Tibial nerve (tissue), 4 donors: Measurements from ENCODE around the gene LYZ.

Experiments used
- EP300 ChIP-seq, 2 donors: sonication (generic); formaldehyde crosslinking; IDR thresholded peaks; one replicate each; pipeline ENCODE4 v1.6.1; 2017; ENCODE audit warnings: antibody characterized with exemption in 2 of 2, mild to moderate bottlenecking in 1 of 2
- POLR2A ChIP-seq, 2 donors: fragments of 450-650 bp; IDR thresholded peaks; one replicate each; pipeline ENCODE4 v1.6.1; 2017; ENCODE audit warnings: antibody characterized with exemption in 2 of 2, mild to moderate bottlenecking in 2 of 2, moderate library complexity in 2 of 2
- TF ChIP-seq, protein P1 (sequence below), 5 experiments: fragments of 200-600 bp in 3 of 5; fragments of 450-650 bp in 2 of 5; sonication (generic) in 3 of 5; IDR thresholded peaks; one replicate each; pipeline ENCODE4 v1.5.1; 2016 to 2019; ENCODE audit warnings: antibody characterized with exemption in 5 of 5, mild to moderate bottlenecking in 3 of 5, moderate library complexity in 2 of 5

DNA sequence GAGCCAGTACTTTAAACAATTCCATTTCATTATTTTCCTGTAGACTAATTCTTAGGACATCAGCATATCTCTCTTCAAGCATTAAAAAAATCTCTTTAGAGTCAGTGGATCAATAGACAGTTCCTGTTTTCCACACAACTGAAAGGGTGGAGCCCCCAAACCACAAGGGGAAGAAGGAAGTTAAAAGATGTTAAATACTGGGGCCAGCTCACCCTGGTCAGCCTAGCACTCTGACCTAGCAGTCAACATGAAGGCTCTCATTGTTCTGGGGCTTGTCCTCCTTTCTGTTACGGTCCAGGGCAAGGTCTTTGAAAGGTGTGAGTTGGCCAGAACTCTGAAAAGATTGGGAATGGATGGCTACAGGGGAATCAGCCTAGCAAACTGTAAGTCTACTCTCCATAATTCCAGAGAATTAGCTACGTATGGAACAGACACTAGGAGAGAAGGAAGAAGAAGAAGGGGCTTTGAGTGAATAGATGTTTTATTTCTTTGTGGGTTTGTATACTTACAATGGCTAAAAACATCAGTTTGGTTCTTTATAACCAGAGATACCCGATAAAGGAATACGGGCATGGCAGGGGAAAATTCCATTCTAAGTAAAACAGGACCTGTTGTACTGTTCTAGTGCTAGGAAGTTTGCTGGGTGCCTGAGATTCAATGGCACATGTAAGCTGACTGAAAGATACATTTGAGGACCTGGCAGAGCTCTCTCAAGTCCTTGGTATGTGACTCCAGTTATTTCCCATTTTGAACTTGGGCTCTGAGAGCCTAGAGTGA lies at the start of gene LYZ:
- TF ChIP-seq, protein P1, sequence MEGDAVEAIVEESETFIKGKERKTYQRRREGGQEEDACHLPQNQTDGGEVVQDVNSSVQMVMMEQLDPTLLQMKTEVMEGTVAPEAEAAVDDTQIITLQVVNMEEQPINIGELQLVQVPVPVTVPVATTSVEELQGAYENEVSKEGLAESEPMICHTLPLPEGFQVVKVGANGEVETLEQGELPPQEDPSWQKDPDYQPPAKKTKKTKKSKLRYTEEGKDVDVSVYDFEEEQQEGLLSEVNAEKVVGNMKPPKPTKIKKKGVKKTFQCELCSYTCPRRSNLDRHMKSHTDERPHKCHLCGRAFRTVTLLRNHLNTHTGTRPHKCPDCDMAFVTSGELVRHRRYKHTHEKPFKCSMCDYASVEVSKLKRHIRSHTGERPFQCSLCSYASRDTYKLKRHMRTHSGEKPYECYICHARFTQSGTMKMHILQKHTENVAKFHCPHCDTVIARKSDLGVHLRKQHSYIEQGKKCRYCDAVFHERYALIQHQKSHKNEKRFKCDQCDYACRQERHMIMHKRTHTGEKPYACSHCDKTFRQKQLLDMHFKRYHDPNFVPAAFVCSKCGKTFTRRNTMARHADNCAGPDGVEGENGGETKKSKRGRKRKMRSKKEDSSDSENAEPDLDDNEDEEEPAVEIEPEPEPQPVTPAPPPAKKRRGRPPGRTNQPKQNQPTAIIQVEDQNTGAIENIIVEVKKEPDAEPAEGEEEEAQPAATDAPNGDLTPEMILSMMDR (IDR thresholded peaks at IDR 0.05) = no peak
- TF ChIP-seq POLR2A (IDR thresholded peaks at IDR 0.05) (no peak), EP300 (IDR thresholded peaks at IDR 0.05) (peak in 1 of 2 donors; percentile 54)
